ENCODE data around the gene EYS.
"Not testable (repeated sequence)": the region's sequence is repeated elsewhere in the genome, so short reads cannot be mapped to it uniquely, and the experiment has no call there.

EYS gene

DNA sequence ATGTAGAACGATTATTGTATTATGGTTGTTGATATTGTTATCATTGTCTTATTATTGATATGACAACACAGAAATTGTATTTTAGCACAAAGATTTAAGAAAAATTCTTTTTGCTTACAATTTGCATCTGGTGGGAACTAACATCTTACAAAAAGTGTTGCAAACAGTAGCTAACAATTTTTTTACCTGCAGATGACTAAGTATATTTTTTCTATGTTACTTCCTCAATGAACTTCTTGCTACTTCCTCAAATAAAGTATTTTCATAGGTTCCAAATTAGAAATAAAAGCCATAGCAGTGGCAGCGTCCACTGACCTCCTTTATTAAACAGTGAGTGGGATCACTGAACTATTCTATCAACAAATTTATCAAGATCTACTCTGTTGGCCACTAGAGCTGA is 1224.4 kb downstream of the EYS start:
- Histone ChIP-seq H3K27me3 (ENCODE audit: insufficient read depth, low read length) (no peaks in the 10 kb centered on the region), H3K79me2 (ENCODE audit: control insufficient read depth, insufficient read depth, low read length, unreplicated experiment) (no peaks in the 10 kb centered on the region), H3K27ac (ENCODE audit: low read depth, low read length) (no peak overlapping the region), H2AFZ (ENCODE audit: low read length, unreplicated experiment) (no peak overlapping the region), H3K36me3 (ENCODE audit: insufficient read depth, low read length) (no peaks in the 10 kb centered on the region), H3K4me1 (ENCODE audit: control insufficient read depth, insufficient read depth, low read length, unreplicated experiment) (no peaks in the 10 kb centered on the region), H3K4me3 (ENCODE audit: low read depth, low read length) (no peak overlapping the region)

GRCh38 chr6:64479134-64479533 is 1227.9 kb downstream of the EYS start:
- H3K79me2 ChIP-seq (ENCODE audit: control insufficient read depth, insufficient read depth, low read length, unreplicated experiment), result no peaks in the 10 kb centered on the region

DNA sequence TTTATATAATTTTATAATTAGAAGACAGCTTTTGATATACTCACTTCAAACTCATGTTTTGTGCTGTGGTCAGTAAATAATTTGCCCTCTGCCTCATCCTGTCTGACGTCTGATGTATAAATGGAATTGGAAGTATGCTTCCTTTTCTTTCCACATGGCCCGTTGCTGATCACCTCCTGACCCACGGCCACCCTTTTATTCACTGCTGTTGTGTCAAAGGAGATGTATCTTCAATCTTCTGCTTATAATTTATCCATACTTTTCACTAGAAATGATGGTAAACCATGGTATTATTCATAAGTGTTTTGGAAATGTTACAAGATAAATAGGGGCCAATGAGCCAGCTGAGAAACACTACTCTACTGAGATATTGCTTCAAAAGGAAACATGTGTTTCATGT is 1229.6 kb downstream of the EYS start:
- H3K27ac ChIP-seq (ENCODE audit: low read depth, low read length), result no peak overlapping the region
- no peak overlapping the region for H3K4me3 ChIP-seq (ENCODE audit: low read depth, low read length)
- no peaks in the 10 kb centered on the region for H3K4me1 ChIP-seq (ENCODE audit: control insufficient read depth, insufficient read depth, low read length, unreplicated experiment)
- no peaks in the 10 kb centered on the region for H3K27me3 ChIP-seq (ENCODE audit: insufficient read depth, low read length)
- no peaks in the 10 kb centered on the region for H3K36me3 ChIP-seq (ENCODE audit: insufficient read depth, low read length)
- no peaks in the 10 kb centered on the region for H3K79me2 ChIP-seq (ENCODE audit: control insufficient read depth, insufficient read depth, low read length, unreplicated experiment)
- no peak overlapping the region for H2AFZ ChIP-seq (ENCODE audit: low read length, unreplicated experiment)

More at GRCh38 chr6:64479134-64479533, 1227.9 kb downstream of the EYS start:
- H3K27me3 ChIP-seq (ENCODE audit: insufficient read depth, low read length), result no peaks in the 10 kb centered on the region
- H3K4me3 ChIP-seq (ENCODE audit: low read depth, low read length), result no peak overlapping the region
- no peak overlapping the region for H3K27ac ChIP-seq (ENCODE audit: low read depth, low read length)
- no peak overlapping the region for H2AFZ ChIP-seq (ENCODE audit: low read length, unreplicated experiment)
- no peaks in the 10 kb centered on the region for H3K36me3 ChIP-seq (ENCODE audit: insufficient read depth, low read length)
- no peaks in the 10 kb centered on the region for H3K4me1 ChIP-seq (ENCODE audit: control insufficient read depth, insufficient read depth, low read length, unreplicated experiment)

GRCh38 chr6:64476935-64477334 is 1230.1 kb downstream of the EYS start:
- Histone ChIP-seq H3K4me3 (ENCODE audit: low read depth, low read length) (no peak overlapping the region), H2AFZ (ENCODE audit: low read length, unreplicated experiment) (no peak overlapping the region), H3K36me3 (ENCODE audit: insufficient read depth, low read length) (no peaks in the 10 kb centered on the region), H3K27ac (ENCODE audit: low read depth, low read length) (no peak overlapping the region), H3K27me3 (ENCODE audit: insufficient read depth, low read length) (no peaks in the 10 kb centered on the region), H3K4me1 (ENCODE audit: control insufficient read depth, insufficient read depth, low read length, unreplicated experiment) (no peaks in the 10 kb centered on the region), H3K79me2 (ENCODE audit: control insufficient read depth, insufficient read depth, low read length, unreplicated experiment) (no peaks in the 10 kb centered on the region)

- H3K36me3 ChIP-seq (ENCODE audit: insufficient read depth, low read length); H2AFZ ChIP-seq (ENCODE audit: low read length, unreplicated experiment); H3K27me3 ChIP-seq (ENCODE audit: insufficient read depth, low read length); H3K27ac ChIP-seq (ENCODE audit: low read depth, low read length); H3K4me1 ChIP-seq (ENCODE audit: control insufficient read depth, insufficient read depth, low read length, unreplicated experiment); H3K4me3 ChIP-seq (ENCODE audit: low read depth, low read length); H3K79me2 ChIP-seq (ENCODE audit: control insufficient read depth, insufficient read depth, low read length, unreplicated experiment): not testable (repeated sequence)
Measured at GRCh38 chr6:64469405-64469804, 1237.6 kb downstream of the EYS start.

DNA sequence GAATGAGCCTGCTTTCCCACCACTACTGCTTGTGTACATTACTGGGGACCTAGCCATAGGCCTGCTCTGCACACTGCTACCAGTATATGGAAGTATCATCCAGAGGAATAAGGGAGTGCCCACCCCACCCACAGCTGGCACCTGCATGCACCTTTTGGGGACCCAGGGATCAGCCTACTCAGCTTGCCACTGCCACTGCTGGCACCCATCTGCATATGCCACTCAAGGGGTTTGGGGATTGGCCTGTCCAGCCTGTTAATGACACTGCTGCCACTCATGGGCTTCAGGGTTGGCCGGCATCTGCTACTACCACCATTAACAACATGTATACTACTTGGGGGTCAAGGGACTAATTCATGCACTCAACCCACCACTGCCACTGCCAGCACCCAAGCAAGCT is 1239.4 kb downstream of the EYS start:
- no peaks in the 10 kb centered on the region for H3K4me1 ChIP-seq (ENCODE audit: control insufficient read depth, insufficient read depth, low read length, unreplicated experiment)
- H3K4me3 ChIP-seq (ENCODE audit: low read depth, low read length), result no peak overlapping the region
- H3K27ac ChIP-seq (ENCODE audit: low read depth, low read length), result no peak overlapping the region
- no peaks in the 10 kb centered on the region for H3K27me3 ChIP-seq (ENCODE audit: insufficient read depth, low read length)
- H3K36me3 ChIP-seq (ENCODE audit: insufficient read depth, low read length), result no peaks in the 10 kb centered on the region
- no peaks in the 10 kb centered on the region for H3K79me2 ChIP-seq (ENCODE audit: control insufficient read depth, insufficient read depth, low read length, unreplicated experiment)
- H2AFZ ChIP-seq (ENCODE audit: low read length, unreplicated experiment), result no peak overlapping the region

DNA sequence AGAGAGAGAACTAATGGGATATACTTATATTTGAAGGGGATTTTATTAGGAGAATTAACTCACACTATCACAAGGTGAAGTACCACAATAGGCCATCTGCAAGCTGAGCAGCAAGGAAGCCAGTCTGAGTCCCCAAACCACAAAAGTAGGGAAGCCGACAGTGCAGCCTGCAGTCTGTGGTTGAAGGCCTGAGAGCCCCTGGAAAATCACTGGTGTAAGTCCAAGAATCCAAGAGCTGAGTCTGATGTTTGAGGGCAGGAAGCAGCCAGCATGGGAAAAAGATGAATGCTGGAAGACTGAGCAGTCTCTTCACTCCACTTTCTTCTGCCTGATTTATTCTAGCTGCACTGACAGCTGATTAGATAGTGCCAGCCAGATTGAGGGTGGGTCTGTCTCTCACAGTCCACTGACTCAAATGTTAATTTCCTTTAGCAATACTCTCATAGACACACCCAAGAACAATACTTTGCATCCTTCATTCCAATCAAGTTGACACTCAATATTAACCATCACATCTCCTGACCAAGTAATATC is 1247.5 kb downstream of the EYS start:
- H3K4me3 ChIP-seq (ENCODE audit: low read depth, low read length), result no peak overlapping the region
- H3K27ac ChIP-seq (ENCODE audit: low read depth, low read length), result no peak overlapping the region
- H3K4me1 ChIP-seq (ENCODE audit: control insufficient read depth, insufficient read depth, low read length, unreplicated experiment), result no peaks in the 10 kb centered on the region
- no peak overlapping the region for H2AFZ ChIP-seq (ENCODE audit: low read length, unreplicated experiment)
- peaks cover 2% of the 10 kb centered on the region; the same call in 1 of the 2 replicates for H3K27me3 ChIP-seq (ENCODE audit: insufficient read depth, low read length)
- H3K79me2 ChIP-seq (ENCODE audit: control insufficient read depth, insufficient read depth, low read length, unreplicated experiment), result no peaks in the 10 kb centered on the region
- no peaks in the 10 kb centered on the region for H3K36me3 ChIP-seq (ENCODE audit: insufficient read depth, low read length)

- H3K79me2 ChIP-seq (ENCODE audit: control insufficient read depth, insufficient read depth, low read length, unreplicated experiment); H3K27ac ChIP-seq (ENCODE audit: low read depth, low read length); H2AFZ ChIP-seq (ENCODE audit: low read length, unreplicated experiment); H3K27me3 ChIP-seq (ENCODE audit: insufficient read depth, low read length); H3K4me1 ChIP-seq (ENCODE audit: control insufficient read depth, insufficient read depth, low read length, unreplicated experiment); H3K4me3 ChIP-seq (ENCODE audit: low read depth, low read length); H3K36me3 ChIP-seq (ENCODE audit: insufficient read depth, low read length): not testable (repeated sequence)
Measured at GRCh38 chr6:64448101-64448500, 1258.9 kb downstream of the EYS start.

DNA sequence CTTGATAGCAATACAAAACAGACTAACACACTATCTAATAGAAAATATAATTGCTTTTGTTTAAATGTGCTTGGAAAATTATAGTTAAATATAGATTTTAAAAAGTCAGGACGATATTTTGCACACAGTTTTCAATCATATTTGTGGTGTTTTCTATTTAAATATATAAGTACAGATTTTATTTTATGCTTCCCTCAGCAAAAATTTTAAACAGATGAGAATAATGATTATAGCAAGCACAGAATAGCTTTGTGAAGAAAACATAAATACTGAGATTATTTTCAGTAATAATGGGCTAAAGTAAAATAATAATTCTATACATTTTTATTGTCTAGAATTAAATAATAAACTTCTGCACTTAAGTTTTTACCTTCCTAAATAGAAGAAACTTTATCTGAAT is 1262.0 kb downstream of the EYS start:
- no peaks in the 10 kb centered on the region for H3K27me3 ChIP-seq (ENCODE audit: insufficient read depth, low read length)
- H2AFZ ChIP-seq (ENCODE audit: low read length, unreplicated experiment), result no peak overlapping the region
- H3K27ac ChIP-seq (ENCODE audit: low read depth, low read length), result no peak overlapping the region
- H3K4me3 ChIP-seq (ENCODE audit: low read depth, low read length), result no peak overlapping the region
- H3K36me3 ChIP-seq (ENCODE audit: insufficient read depth, low read length), result no peaks in the 10 kb centered on the region
- H3K4me1 ChIP-seq (ENCODE audit: control insufficient read depth, insufficient read depth, low read length, unreplicated experiment), result no peaks in the 10 kb centered on the region
- no peaks in the 10 kb centered on the region for H3K79me2 ChIP-seq (ENCODE audit: control insufficient read depth, insufficient read depth, low read length, unreplicated experiment)

- no peak overlapping the region for H3K4me3 ChIP-seq (ENCODE audit: low read depth, low read length)
- H2AFZ ChIP-seq (ENCODE audit: low read length, unreplicated experiment), result peak overlapping the region; percentile 38
- no peaks in the 10 kb centered on the region for H3K79me2 ChIP-seq (ENCODE audit: control insufficient read depth, insufficient read depth, low read length, unreplicated experiment)
- no peaks in the 10 kb centered on the region for H3K4me1 ChIP-seq (ENCODE audit: control insufficient read depth, insufficient read depth, low read length, unreplicated experiment)
- H3K27me3 ChIP-seq (ENCODE audit: insufficient read depth, low read length), result no peaks in the 10 kb centered on the region
- H3K27ac ChIP-seq (ENCODE audit: low read depth, low read length), result no peak overlapping the region
- no peaks in the 10 kb centered on the region for H3K36me3 ChIP-seq (ENCODE audit: insufficient read depth, low read length)
Measured at GRCh38 chr6:64439274-64439673, 1267.8 kb downstream of the EYS start.

DNA sequence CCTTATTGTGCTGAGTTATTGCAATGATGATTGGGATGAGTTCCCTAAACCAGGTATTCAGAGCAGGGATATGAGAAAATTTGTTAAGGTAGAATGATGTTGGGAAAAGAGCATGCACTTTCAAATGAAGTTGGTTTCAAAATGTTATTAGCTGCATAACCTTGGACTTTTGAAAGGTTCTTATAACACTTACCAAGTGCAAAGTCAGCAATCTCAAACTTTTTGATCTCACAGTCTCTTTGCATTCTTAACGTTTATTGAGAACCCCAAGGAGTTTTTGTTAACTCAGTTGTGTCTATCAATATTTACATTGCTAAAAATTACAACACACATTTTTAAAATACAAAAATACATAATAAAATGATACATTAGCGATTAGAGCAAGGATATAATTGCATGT is 1269.0 kb downstream of the EYS start:
- Histone ChIP-seq H3K4me3 (ENCODE audit: low read depth, low read length) (no peak overlapping the region), H3K27ac (ENCODE audit: low read depth, low read length) (no peak overlapping the region), H3K79me2 (ENCODE audit: control insufficient read depth, insufficient read depth, low read length, unreplicated experiment) (no peaks in the 10 kb centered on the region), H3K36me3 (ENCODE audit: insufficient read depth, low read length) (no peaks in the 10 kb centered on the region), H2AFZ (ENCODE audit: low read length, unreplicated experiment) (no peak overlapping the region), H3K27me3 (ENCODE audit: insufficient read depth, low read length) (no peaks in the 10 kb centered on the region), H3K4me1 (ENCODE audit: control insufficient read depth, insufficient read depth, low read length, unreplicated experiment) (no peaks in the 10 kb centered on the region)
